ENCODE measurements around the gene PCBP4. TPM values are rescaled to one million over a fixed set of nuclear protein-coding genes. Genes with fewer than 3 reads are reported as not detected.

Gene PCBP4
- total RNA-seq, 1 experiment from 2014 or later: 28.7 TPM

GRCh38 chr3:52015438-52016228 lies 48.4 kb upstream of the PCBP4 start:
- no peak for DNase-seq (ENCODE audit: low spot score)
- H3K27me3 Mint-ChIP-seq (ENCODE audit: low read depth): no peaks in the 10 kb centered on the region; the same call in 1 of the 2 replicates
- H3K9me3 Mint-ChIP-seq: no peaks in the 10 kb centered on the region
- ChIA-PET POLR2A (no interaction called here), CTCF (interaction anchor here (0.7 to 13.0 kb wide), 13 partner anchors 12 to 196 kb away, joined by 3 to 138 read pairs (median 7); partner anchors contain the start of genes DUSP7 and RPL29)
- no peak overlapping the region for H3K4me3 Mint-ChIP-seq
- TF ChIP-seq E2F4 (CRISPR knock-in tag; IDR thresholded peaks at IDR 0.05; ENCODE audit: borderline replicate concordance, low read depth) (no peak), SP1 (CRISPR knock-in tag; conservative IDR thresholded peaks at IDR 0.05) (no peak), ZNF263 (CRISPR knock-in tag; IDR thresholded peaks at IDR 0.05; ENCODE audit: low read depth) (no peak), ATF2 (CRISPR knock-in tag; IDR thresholded peaks at IDR 0.05; ENCODE audit: borderline replicate concordance, low read depth) (no peak), NFYB (CRISPR knock-in tag; conservative IDR thresholded peaks at IDR 0.05; ENCODE audit: low read depth) (no peak), ZBTB21 (CRISPR knock-in tag; IDR thresholded peaks at IDR 0.05; ENCODE audit: borderline replicate concordance) (no peak), AR (CRISPR knock-in tag; IDR thresholded peaks at IDR 0.05) (no peak), IRF2 (CRISPR knock-in tag; IDR thresholded peaks at IDR 0.05; ENCODE audit: borderline replicate concordance, low read depth) (no peak)
- TF ChIP-seq, protein P1, sequence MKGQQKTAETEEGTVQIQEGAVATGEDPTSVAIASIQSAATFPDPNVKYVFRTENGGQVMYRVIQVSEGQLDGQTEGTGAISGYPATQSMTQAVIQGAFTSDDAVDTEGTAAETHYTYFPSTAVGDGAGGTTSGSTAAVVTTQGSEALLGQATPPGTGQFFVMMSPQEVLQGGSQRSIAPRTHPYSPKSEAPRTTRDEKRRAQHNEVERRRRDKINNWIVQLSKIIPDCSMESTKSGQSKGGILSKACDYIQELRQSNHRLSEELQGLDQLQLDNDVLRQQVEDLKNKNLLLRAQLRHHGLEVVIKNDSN (CRISPR knock-in tag; IDR thresholded peaks at IDR 0.05): no peak
- TF ChIP-seq, protein P2, sequence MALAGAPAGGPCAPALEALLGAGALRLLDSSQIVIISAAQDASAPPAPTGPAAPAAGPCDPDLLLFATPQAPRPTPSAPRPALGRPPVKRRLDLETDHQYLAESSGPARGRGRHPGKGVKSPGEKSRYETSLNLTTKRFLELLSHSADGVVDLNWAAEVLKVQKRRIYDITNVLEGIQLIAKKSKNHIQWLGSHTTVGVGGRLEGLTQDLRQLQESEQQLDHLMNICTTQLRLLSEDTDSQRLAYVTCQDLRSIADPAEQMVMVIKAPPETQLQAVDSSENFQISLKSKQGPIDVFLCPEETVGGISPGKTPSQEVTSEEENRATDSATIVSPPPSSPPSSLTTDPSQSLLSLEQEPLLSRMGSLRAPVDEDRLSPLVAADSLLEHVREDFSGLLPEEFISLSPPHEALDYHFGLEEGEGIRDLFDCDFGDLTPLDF (CRISPR knock-in tag; IDR thresholded peaks at IDR 0.05): no peak
- TF ChIP-seq, protein P3, sequence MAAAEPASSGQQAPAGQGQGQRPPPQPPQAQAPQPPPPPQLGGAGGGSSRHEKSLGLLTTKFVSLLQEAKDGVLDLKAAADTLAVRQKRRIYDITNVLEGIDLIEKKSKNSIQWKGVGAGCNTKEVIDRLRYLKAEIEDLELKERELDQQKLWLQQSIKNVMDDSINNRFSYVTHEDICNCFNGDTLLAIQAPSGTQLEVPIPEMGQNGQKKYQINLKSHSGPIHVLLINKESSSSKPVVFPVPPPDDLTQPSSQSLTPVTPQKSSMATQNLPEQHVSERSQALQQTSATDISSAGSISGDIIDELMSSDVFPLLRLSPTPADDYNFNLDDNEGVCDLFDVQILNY (CRISPR knock-in tag; IDR thresholded peaks at IDR 0.05): no peak
- TF ChIP-seq, protein P4, sequence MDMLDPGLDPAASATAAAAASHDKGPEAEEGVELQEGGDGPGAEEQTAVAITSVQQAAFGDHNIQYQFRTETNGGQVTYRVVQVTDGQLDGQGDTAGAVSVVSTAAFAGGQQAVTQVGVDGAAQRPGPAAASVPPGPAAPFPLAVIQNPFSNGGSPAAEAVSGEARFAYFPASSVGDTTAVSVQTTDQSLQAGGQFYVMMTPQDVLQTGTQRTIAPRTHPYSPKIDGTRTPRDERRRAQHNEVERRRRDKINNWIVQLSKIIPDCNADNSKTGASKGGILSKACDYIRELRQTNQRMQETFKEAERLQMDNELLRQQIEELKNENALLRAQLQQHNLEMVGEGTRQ (CRISPR knock-in tag; IDR thresholded peaks at IDR 0.05): no peak
- H3K4me1 Mint-ChIP-seq: peaks cover 5% of the 10 kb centered on the region; the same call in 1 of the 2 replicates
- H3K27ac Mint-ChIP-seq: no peak overlapping the region
- ATAC-seq: no peak
- no peaks in the 10 kb centered on the region for H3K36me3 Mint-ChIP-seq

DNA sequence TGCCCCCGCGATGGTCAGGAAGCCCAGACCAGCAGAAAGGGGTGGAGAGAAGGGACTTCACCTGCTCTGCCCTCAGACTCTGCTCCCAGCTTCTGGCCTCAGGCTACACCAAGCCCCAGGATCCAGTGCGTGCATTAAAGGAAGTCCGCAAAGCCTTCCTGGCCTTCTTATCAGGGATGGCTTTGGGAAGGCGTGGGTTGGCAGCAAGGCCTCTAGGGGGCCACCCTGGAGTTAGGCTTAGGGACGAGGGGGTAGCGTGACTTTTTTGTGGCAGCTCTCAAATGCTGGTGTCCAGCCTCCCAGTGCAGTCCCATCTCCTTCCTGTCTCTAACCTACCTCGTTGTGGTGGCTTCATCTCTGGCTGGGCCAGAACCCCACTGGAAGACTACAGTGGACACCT lies 47.4 kb upstream of the PCBP4 start:
- ATAC-seq: peak; percentile 92
- TF ChIP-seq ZMAT4 (CRISPR knock-in tag; IDR thresholded peaks at IDR 0.05): no peak
- TF ChIP-seq TEAD4 (CRISPR knock-in tag; IDR thresholded peaks at IDR 0.05): no peak
- TF ChIP-seq ZNF512 (CRISPR knock-in tag; IDR thresholded peaks at IDR 0.05; ENCODE audit: borderline replicate concordance): no peak
- no peak for TF ChIP-seq ZNF219 (CRISPR knock-in tag; IDR thresholded peaks at IDR 0.05; ENCODE audit: borderline replicate concordance)
- TF ChIP-seq EMX1 (CRISPR knock-in tag; IDR thresholded peaks at IDR 0.05): no peak
- no peak for TF ChIP-seq CBFB (CRISPR knock-in tag; IDR thresholded peaks at IDR 0.05; ENCODE audit: low read depth)

More for the DNA sequence above, 47.4 kb upstream of the PCBP4 start:
- Mint-ChIP-seq H3K36me3 (no peaks in the 10 kb centered on the region), H3K4me1 (peaks cover 5% of the 10 kb centered on the region; the same call in 1 of the 2 replicates), H3K9me3 (no peaks in the 10 kb centered on the region), H3K27ac (0 out of 2 replicates have a peak overlapping the region, but pooled peaks have one; percentile 15), H3K27me3 (ENCODE audit: low read depth) (no peaks in the 10 kb centered on the region; the same call in 1 of the 2 replicates), H3K4me3 (no peak overlapping the region)
- ChIA-PET CTCF (interaction anchor here (0.7 to 13.0 kb wide), 22 partner anchors 8 to 374 kb away, joined by 3 to 138 read pairs (median 6); partner anchors contain the start of genes ABHD14B, DUSP7 and RPL29), POLR2A (no interaction called here)
- peak; percentile 66 for DNase-seq (ENCODE audit: low spot score)
